AG09319 (cell line): ENCODE measurements around the gene SAMD8.

Experiments
- DNase-seq: peaks from one replicate; pipeline ENCODE4 v3.0.0-alpha.2; 2010; ENCODE audit warnings: low read depth; ENCODE audit errors: extremely low read depth
- TF ChIP-seq, protein P1 (sequence below): IDR thresholded peaks from 2 replicates; pipeline ENCODE4 v1.5.1; 2011; ENCODE audit warnings: low read depth, mild to moderate bottlenecking, inconsistent platforms, low read length, moderate library complexity

The SAMD8 gene

GRCh38 chr10:75074711-75075445 lies 36.6 kb upstream of the SAMD8 start:
- DNase-seq: no peak
- TF ChIP-seq, protein P1, sequence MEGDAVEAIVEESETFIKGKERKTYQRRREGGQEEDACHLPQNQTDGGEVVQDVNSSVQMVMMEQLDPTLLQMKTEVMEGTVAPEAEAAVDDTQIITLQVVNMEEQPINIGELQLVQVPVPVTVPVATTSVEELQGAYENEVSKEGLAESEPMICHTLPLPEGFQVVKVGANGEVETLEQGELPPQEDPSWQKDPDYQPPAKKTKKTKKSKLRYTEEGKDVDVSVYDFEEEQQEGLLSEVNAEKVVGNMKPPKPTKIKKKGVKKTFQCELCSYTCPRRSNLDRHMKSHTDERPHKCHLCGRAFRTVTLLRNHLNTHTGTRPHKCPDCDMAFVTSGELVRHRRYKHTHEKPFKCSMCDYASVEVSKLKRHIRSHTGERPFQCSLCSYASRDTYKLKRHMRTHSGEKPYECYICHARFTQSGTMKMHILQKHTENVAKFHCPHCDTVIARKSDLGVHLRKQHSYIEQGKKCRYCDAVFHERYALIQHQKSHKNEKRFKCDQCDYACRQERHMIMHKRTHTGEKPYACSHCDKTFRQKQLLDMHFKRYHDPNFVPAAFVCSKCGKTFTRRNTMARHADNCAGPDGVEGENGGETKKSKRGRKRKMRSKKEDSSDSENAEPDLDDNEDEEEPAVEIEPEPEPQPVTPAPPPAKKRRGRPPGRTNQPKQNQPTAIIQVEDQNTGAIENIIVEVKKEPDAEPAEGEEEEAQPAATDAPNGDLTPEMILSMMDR: no peak

DNA sequence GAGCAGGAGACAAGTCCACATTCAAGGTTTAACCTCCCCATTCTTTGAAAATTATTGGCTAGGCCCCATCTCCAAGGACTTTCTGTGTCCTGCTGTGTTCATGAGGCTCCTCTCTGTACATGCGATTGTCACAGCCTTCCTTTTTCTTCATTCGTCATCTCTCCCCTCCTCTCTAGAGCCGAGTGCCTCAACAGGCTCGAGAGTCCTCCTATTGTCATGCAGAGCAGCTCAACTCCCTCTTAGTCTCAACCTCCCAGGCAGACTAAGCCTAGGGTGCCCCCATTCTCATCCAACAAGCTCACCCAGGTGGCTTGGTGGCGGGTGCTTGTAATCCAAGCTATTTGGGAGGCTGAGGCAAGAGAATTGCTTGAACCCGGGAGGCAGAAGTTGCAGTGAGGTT lies 35.1 kb upstream of the SAMD8 start:
- TF ChIP-seq, protein P1: no peak
- DNase-seq: no peak

- DNase-seq: no peak
- TF ChIP-seq, protein P1: no peak
Measured at GRCh38 chr10:75079436-75080083, 31.9 kb upstream of the SAMD8 start.

DNA sequence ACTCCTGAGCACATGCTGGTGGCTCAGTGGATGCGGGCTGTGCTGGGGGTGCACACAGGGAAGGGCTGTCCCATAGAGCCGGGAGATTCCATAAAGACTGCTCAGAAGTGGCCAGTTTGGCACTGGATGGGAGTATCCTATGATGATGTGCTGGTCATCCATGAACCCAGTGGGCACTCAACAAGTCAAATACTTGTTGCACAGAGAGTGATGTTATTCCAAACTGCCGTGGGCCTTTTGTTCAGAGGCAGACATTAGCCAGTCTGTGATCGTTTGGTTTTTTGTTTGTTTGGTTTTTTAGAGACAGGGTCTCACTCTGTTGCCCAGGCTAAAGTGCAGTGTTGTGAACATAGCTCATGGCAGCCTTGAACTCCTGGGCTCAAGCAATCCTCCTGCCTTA lies 30.9 kb upstream of the SAMD8 start:
- DNase-seq: no peak
- TF ChIP-seq, protein P1: no peak

DNA sequence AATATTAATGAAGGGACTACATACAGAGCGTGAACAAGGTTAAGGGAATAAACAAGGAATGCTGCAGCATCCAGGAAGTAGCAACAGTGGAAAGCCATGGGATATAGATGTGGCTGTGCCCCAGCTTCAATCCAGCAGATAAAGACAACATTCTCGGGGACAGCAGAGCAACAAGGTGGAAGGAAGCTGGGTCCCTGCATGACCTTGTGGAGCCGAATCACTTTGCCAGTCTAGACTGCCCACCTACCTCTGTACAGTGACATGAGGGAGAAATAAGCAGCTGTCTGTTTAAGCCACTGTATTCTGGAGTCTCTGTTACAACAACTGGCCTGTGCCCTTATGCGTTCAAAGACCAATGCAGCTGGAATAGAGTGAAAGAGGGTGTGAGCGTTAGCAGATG lies 30.1 kb upstream of the SAMD8 start:
- no peak for DNase-seq
- TF ChIP-seq, protein P1: no peak

GRCh38 chr10:75083972-75084833 lies 27.3 kb upstream of the SAMD8 start:
- TF ChIP-seq, protein P1: no peak
- no peak for DNase-seq
